ENCODE data around the gene ADO.

DNA sequence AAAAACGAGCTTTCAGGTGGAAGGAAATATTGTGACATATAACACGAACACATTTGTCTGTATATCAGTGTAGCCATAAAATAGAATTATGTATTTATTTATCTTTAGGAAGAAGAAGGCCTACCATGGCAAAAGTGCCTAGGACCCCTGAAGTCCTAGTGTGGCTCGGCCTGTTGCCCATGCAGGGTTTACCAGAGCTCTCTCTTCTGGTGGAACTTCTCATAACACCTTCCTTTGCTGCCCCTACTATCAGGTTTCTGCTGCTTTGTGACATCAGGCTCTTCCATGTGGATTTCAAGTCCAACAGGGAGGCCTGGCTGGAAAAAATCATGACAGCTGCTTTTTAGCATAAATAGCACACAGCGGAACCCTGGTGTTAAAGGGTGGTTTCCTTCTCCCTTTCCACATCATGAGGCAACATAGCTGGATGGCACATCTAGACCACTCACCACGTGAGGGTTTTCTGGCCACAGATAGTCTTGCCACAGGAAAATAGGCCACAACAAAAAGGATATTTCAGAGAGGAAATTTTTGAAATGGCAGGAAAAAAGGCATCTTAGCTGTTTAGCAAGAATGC is 44.8 kb upstream of the ADO start:
- TF ChIP-seq, protein P1, sequence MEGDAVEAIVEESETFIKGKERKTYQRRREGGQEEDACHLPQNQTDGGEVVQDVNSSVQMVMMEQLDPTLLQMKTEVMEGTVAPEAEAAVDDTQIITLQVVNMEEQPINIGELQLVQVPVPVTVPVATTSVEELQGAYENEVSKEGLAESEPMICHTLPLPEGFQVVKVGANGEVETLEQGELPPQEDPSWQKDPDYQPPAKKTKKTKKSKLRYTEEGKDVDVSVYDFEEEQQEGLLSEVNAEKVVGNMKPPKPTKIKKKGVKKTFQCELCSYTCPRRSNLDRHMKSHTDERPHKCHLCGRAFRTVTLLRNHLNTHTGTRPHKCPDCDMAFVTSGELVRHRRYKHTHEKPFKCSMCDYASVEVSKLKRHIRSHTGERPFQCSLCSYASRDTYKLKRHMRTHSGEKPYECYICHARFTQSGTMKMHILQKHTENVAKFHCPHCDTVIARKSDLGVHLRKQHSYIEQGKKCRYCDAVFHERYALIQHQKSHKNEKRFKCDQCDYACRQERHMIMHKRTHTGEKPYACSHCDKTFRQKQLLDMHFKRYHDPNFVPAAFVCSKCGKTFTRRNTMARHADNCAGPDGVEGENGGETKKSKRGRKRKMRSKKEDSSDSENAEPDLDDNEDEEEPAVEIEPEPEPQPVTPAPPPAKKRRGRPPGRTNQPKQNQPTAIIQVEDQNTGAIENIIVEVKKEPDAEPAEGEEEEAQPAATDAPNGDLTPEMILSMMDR (IDR thresholded peaks at IDR 0.05 in 4 of 5, conservative IDR thresholded peaks at IDR 0.05 in 1 of 5) = no peak
- no peak for TF ChIP-seq POLR2A (IDR thresholded peaks at IDR 0.05)
